Neural progenitor cell (in vitro differentiated cells): ENCODE measurements around the gene NCKAP5. TPM values are rescaled to one million over a fixed set of nuclear protein-coding genes. Genes with fewer than 3 reads are reported as not detected.
A peak's percentile ranks its signal among the peaks of the same experiment; 100 is the strongest.

Experiments used
- DNase-seq: peaks from one replicate; pipeline ENCODE4 v3.0.0-alpha.2; 2016; ENCODE audit warnings: low spot score
- H2AFZ ChIP-seq: fragments of 200-600 bp; sonication (generic); replicated peaks from 2 replicates; pipeline ENCODE4 v1.6.1; 2016; ENCODE audit warnings: antibody characterized with exemption
- H3F3A ChIP-seq: fragments of 200-600 bp; sonication (generic); 2 replicates; pipeline ENCODE4 v1.6.1; 2016; ENCODE audit warnings: antibody characterized with exemption, low read depth
- H3K27ac ChIP-seq: fragments of 200-600 bp; sonication (generic); 2 replicates; pipeline ENCODE4 v1.5.1; 2016; ENCODE audit warnings: mild to moderate bottlenecking
- H3K27me3 ChIP-seq: fragments of 200-600 bp; sonication (generic); 2 replicates; pipeline ENCODE4 v1.6.1; 2016; ENCODE audit warnings: mild to moderate bottlenecking, moderate library complexity
- H3K36me3 ChIP-seq: fragments of 200-600 bp; sonication (generic); 2 replicates; pipeline ENCODE4 v1.5.1; 2016
- H3K4me1 ChIP-seq: fragments of 200-600 bp; sonication (generic); 2 replicates; pipeline ENCODE4 v1.6.1; 2016; ENCODE audit warnings: mixed run types
- H3K4me2 ChIP-seq: fragments of 200-600 bp; sonication (generic); 2 replicates; pipeline ENCODE4 v1.6.1; 2016
- H3K4me3 ChIP-seq: fragments of 200-600 bp; sonication (generic); 2 replicates; pipeline ENCODE4 v1.5.1; 2016
- H3K79me2 ChIP-seq: fragments of 200-600 bp; sonication (generic); 2 replicates; pipeline ENCODE4 v1.6.1; 2016; ENCODE audit warnings: low read depth
- H3K9ac ChIP-seq: fragments of 200-600 bp; sonication (generic); 2 replicates; pipeline ENCODE4 v1.6.1; 2016
- H3K9me3 ChIP-seq: fragments of 200-600 bp; sonication (generic); 2 replicates; pipeline ENCODE4 v1.5.1; 2016; ENCODE audit warnings: low read depth
- H4K20me1 ChIP-seq: fragments of 200-600 bp; sonication (generic); 2 replicates; pipeline ENCODE4 v1.6.1; 2016; ENCODE audit warnings: low read depth
- H3K27ac Mint-ChIP-seq: 3 replicates; pipeline ENCODE4 v1.8.0; 2021; ENCODE audit warnings: mixed read lengths
- H3K27me3 Mint-ChIP-seq: 2 replicates; pipeline ENCODE4 v1.8.0; 2022; ENCODE audit warnings: low read depth, mild to moderate bottlenecking, inconsistent platforms, moderate library complexity, mixed read lengths; ENCODE audit not compliant: insufficient read depth
- H3K36me3 Mint-ChIP-seq: 3 replicates; pipeline ENCODE4 v1.8.0; 2021; ENCODE audit warnings: mixed read lengths
- H3K4me1 Mint-ChIP-seq: 3 replicates; pipeline ENCODE4 v1.8.0; 2021; ENCODE audit warnings: mixed read lengths
- H3K4me3 Mint-ChIP-seq: 3 replicates; pipeline ENCODE4 v1.8.0; 2021; ENCODE audit warnings: mild to moderate bottlenecking, moderate library complexity, mixed read lengths
- H3K9me3 Mint-ChIP-seq: 3 replicates; pipeline ENCODE4 v1.8.0; 2020; ENCODE audit warnings: mixed read lengths
- CTCF ChIP-seq: fragments of 200-600 bp; sonication (generic); IDR thresholded peaks from 2 replicates; pipeline ENCODE4 v1.5.1; 2017; ENCODE audit warnings: antibody characterized with exemption, mild to moderate bottlenecking
- EZH2 ChIP-seq: fragments of 200-600 bp; sonication (generic); IDR thresholded peaks from 2 replicates; pipeline ENCODE4 v1.6.1; 2017; ENCODE audit warnings: antibody characterized with exemption, mild to moderate bottlenecking, moderate library complexity
- EZH2phosphoT487 ChIP-seq: fragments of 200-600 bp; sonication (generic); IDR thresholded peaks from 2 replicates; pipeline ENCODE4 v1.6.1; 2017; ENCODE audit warnings: antibody characterized with exemption
- total RNA-seq: library from RNA; depleted of rRNA; stranded (reverse); fragments of >200 nt; gene quantifications from 2 replicates; pipeline ENCODE4 v1.2.3, GENCODE V29; 2015; ENCODE audit warnings: low replicate concordance

NCKAP5 gene
- total RNA-seq, 1 donor from 2014 or later, result 0.47 TPM

DNA sequence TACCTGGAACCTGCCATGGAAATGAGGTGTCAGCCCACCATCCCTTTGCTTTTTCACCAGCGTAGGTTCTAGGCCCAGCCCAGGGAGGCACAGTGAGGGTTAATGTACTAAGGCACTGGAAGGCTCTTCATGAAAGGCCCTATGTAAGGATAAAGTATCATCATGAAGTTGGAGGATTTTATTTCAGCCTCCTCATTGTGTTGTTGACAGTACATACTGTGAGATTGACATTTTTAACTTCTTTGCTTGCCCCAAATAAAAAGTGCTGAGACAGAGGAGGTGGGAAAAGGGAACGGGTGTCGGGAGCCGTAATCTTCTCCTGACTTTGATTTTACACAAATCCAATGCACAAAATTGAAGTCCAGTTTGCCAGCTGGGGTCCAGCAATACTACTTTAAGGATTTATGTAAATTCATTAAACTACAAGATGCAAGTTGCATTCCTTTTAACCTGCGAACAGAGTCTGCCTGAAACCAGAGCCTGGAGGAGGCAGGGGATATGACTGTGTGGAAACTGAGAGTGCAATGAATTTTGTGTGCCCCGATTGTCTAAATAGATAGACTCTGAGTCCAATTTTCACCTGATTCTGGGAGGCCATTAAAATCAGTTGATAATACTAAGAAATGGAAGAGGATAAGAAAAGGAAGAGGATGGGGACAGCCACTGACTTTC lies 5.4 kb upstream of the NCKAP5 start:
- Mint-ChIP-seq H3K4me1 (peaks cover 36% of the 10 kb centered on the region), H3K27ac (peak overlapping the region; percentile 72), H3K36me3 (no peaks in the 10 kb centered on the region), H3K27me3 (peaks cover 8% of the 10 kb centered on the region), H3K9me3 (peaks cover 2% of the 10 kb centered on the region), H3K4me3 (no peak overlapping the region)
- H3K9me3 ChIP-seq, result no peaks in the 10 kb centered on the region
- no peaks in the 10 kb centered on the region for H3K36me3 ChIP-seq
- TF ChIP-seq CTCF, result no peak
- TF ChIP-seq EZH2phosphoT487, result no peak
- no peak for TF ChIP-seq EZH2
- no peaks in the 10 kb centered on the region for H3F3A ChIP-seq
- no peaks in the 10 kb centered on the region for H4K20me1 ChIP-seq
- DNase-seq, result no peak
- H3K79me2 ChIP-seq, result no peaks in the 10 kb centered on the region
- H3K4me1 ChIP-seq, result peaks cover 20% of the 10 kb centered on the region
- no peak overlapping the region for H3K4me2 ChIP-seq
- H3K4me3 ChIP-seq, result no peak overlapping the region
- H3K27ac ChIP-seq, result no peak overlapping the region
- no peaks in the 10 kb centered on the region for H3K27me3 ChIP-seq
- no peak overlapping the region for H3K9ac ChIP-seq
- no peak overlapping the region for H2AFZ ChIP-seq

- peaks cover 5% of the 10 kb centered on the region for H3K27me3 ChIP-seq
- H3K4me1 Mint-ChIP-seq, result peaks cover 58% of the 10 kb centered on the region
Observed at GRCh38 chr2:133571249-133571648, 3.0 kb upstream of the NCKAP5 start.

GRCh38 chr2:133570542-133570941 lies 2.3 kb upstream of the NCKAP5 start:
- no peak for DNase-seq
- Mint-ChIP-seq H3K27ac (no peak overlapping the region), H3K4me1 (peaks cover 64% of the 10 kb centered on the region), H3K9me3 (no peaks in the 10 kb centered on the region), H3K36me3 (no peaks in the 10 kb centered on the region), H3K4me3 (no peak overlapping the region), H3K27me3 (peaks cover 7% of the 10 kb centered on the region)
- H3K4me2 ChIP-seq, result no peak overlapping the region
- no peaks in the 10 kb centered on the region for H4K20me1 ChIP-seq
- TF ChIP-seq EZH2phosphoT487 (no peak), CTCF (no peak), EZH2 (no peak)
- H3K4me3 ChIP-seq, result no peak overlapping the region
- no peaks in the 10 kb centered on the region for H3K79me2 ChIP-seq
- H3K27me3 ChIP-seq, result peaks cover 5% of the 10 kb centered on the region
- H3K27ac ChIP-seq, result no peak overlapping the region
- no peaks in the 10 kb centered on the region for H3K9me3 ChIP-seq
- H2AFZ ChIP-seq, result no peak overlapping the region
- no peaks in the 10 kb centered on the region for H3K36me3 ChIP-seq
- no peak overlapping the region for H3K9ac ChIP-seq
- no peaks in the 10 kb centered on the region for H3F3A ChIP-seq
- peaks cover 39% of the 10 kb centered on the region for H3K4me1 ChIP-seq

More at GRCh38 chr2:133571249-133571648, 3.0 kb upstream of the NCKAP5 start:
- H4K20me1 ChIP-seq, result no peaks in the 10 kb centered on the region
- no peaks in the 10 kb centered on the region for H3K36me3 ChIP-seq
- Mint-ChIP-seq H3K4me3 (no peak overlapping the region), H3K36me3 (no peaks in the 10 kb centered on the region), H3K9me3 (no peaks in the 10 kb centered on the region), H3K27ac (no peak overlapping the region), H3K27me3 (peaks cover 7% of the 10 kb centered on the region)
- no peak overlapping the region for H3K9ac ChIP-seq
- no peak overlapping the region for H3K4me3 ChIP-seq
- H2AFZ ChIP-seq, result no peak overlapping the region
- H3K4me2 ChIP-seq, result no peak overlapping the region
- no peaks in the 10 kb centered on the region for H3K9me3 ChIP-seq
- H3K4me1 ChIP-seq, result peaks cover 39% of the 10 kb centered on the region
- DNase-seq, result no peak
- no peaks in the 10 kb centered on the region for H3K79me2 ChIP-seq
- no peaks in the 10 kb centered on the region for H3F3A ChIP-seq
- TF ChIP-seq CTCF (no peak), EZH2phosphoT487 (no peak), EZH2 (no peak)
- H3K27ac ChIP-seq, result no peak overlapping the region
